HepG2 (cell line): ENCODE data around the gene CPT1B. TPM values are rescaled to one million over a fixed set of nuclear protein-coding genes. Genes with fewer than 3 reads are reported as not detected.

Experiments
- AKAP8 ChIP-seq: sonication (generic); formaldehyde crosslinking; IDR thresholded peaks from 2 replicates; pipeline ENCODE4 v1.5.1; 2020; ENCODE audit warnings: mild to moderate bottlenecking, missing genetic modification reagents
- ESRRA ChIP-seq: sonication (generic); formaldehyde crosslinking; IDR thresholded peaks from 2 replicates; pipeline ENCODE4 v1.5.1; 2020; ENCODE audit warnings: mild to moderate bottlenecking, low read depth, missing genetic modification reagents
- HNRNPLL ChIP-seq: fragments of 200-400 bp; formaldehyde crosslinking; IDR thresholded peaks from 2 replicates; pipeline ENCODE4 v1.6.1; 2017; ENCODE audit warnings: mild to moderate bottlenecking, low read depth, low read length; ENCODE audit not compliant: poor library complexity, severe bottlenecking
- KLF13 ChIP-seq: sonication (generic); formaldehyde crosslinking; IDR thresholded peaks from 2 replicates; pipeline ENCODE4 v1.4.0; 2020; ENCODE audit warnings: mild to moderate bottlenecking, missing genetic modification reagents
- MAFK ChIP-seq, 2 experiments: IDR thresholded peaks in 1 of 2; conservative IDR thresholded peaks in 1 of 2; 2 replicates each; pipeline ENCODE4 v1.6.1; 2011; ENCODE audit warnings: improper control_type of control experiment in 2 of 2, low read length in 2 of 2
- MTA1 ChIP-seq: sonication (generic); formaldehyde crosslinking; IDR thresholded peaks from 2 replicates; pipeline ENCODE4 v1.4.0; 2020; ENCODE audit warnings: missing genetic modification reagents, mild to moderate bottlenecking, borderline replicate concordance
- POLR2AphosphoS5 ChIP-seq: IDR thresholded peaks from 2 replicates; pipeline ENCODE4 v1.6.1; 2012; ENCODE audit warnings: low read depth, low read length
- PPARG ChIP-seq: conservative IDR thresholded peaks from 2 replicates; pipeline ENCODE4 v1.6.1; 2016; ENCODE audit warnings: missing biosample characterization, missing genetic modification reagents
- RBAK ChIP-seq: sonication (generic); formaldehyde crosslinking; IDR thresholded peaks from 2 replicates; pipeline ENCODE4 v1.5.1; 2020; ENCODE audit warnings: mild to moderate bottlenecking, missing genetic modification reagents
- SAP130 ChIP-seq: IDR thresholded peaks from 2 replicates; pipeline ENCODE4 v1.6.1; 2016; ENCODE audit warnings: low read depth
- YEATS2 ChIP-seq: sonication (generic); formaldehyde crosslinking; IDR thresholded peaks from 2 replicates; pipeline ENCODE4 v1.4.0; 2020; ENCODE audit warnings: missing genetic modification reagents, borderline replicate concordance
- ZNF564 ChIP-seq: sonication (generic); formaldehyde crosslinking; IDR thresholded peaks from 2 replicates; pipeline ENCODE4 v1.8.1; 2023; ENCODE audit warnings: mild to moderate bottlenecking, missing genetic modification reagents
- ZNF678 ChIP-seq: sonication (generic); formaldehyde crosslinking; IDR thresholded peaks from 2 replicates; pipeline ENCODE4 v1.4.0; 2020; ENCODE audit warnings: mild to moderate bottlenecking, missing genetic modification reagents
- polyA plus RNA-seq, 8 experiments: library from polyadenylated mRNA; depleted of rRNA in 3 of 8; stranded (reverse) in 7 of 8; unstranded in 1 of 8; fragments of >200 nt; fragmentation: Illumina TruSeq in 4 of 8; extraction: Trizol in 4 of 8; gene quantifications; 2 replicates each; pipeline versions ENCODE4 v1.2.1 to v1.2.3, GENCODE V29; 2011 to 2016; ENCODE audit warnings: low read depth in 4 of 8, missing spikeins in 1 of 8, mixed read lengths in 1 of 8; ENCODE audit not compliant: insufficient read depth in 1 of 8
- total RNA-seq, 5 experiments: library from RNA; depleted of rRNA; stranded (reverse); fragments of >200 nt; fragmentation: Illumina TruSeq; extraction: Trizol; gene quantifications; 2 replicates each; pipeline ENCODE4 v1.2.3, GENCODE V29; 2016; ENCODE audit warnings: low read depth in 1 of 5
- TF ChIP-seq, protein P1 (sequence below), 2 experiments: IDR thresholded peaks; 2 replicates each; pipeline ENCODE4 v1.6.1; 2011 to 2012; ENCODE audit warnings: low read length in 2 of 2, borderline replicate concordance in 1 of 2, low read depth in 1 of 2, mild to moderate bottlenecking in 1 of 2, moderate library complexity in 1 of 2
- TF ChIP-seq, protein P2 (sequence below): sonication (generic); formaldehyde crosslinking; IDR thresholded peaks from 2 replicates; pipeline ENCODE4 v1.5.0; 2020; ENCODE audit warnings: mild to moderate bottlenecking, missing genetic modification reagents
- TF ChIP-seq, protein P3 (sequence below): sonication (generic); formaldehyde crosslinking; IDR thresholded peaks from 2 replicates; pipeline ENCODE4 v1.4.0; 2020; ENCODE audit warnings: missing genetic modification reagents, mild to moderate bottlenecking, borderline replicate concordance
- TF ChIP-seq, protein P4 (sequence below): sonication (generic); formaldehyde crosslinking; IDR thresholded peaks from 2 replicates; pipeline ENCODE4 v1.4.0; 2020; ENCODE audit warnings: missing genetic modification reagents
- TF ChIP-seq, protein P5 (sequence below): IDR thresholded peaks from 2 replicates; pipeline ENCODE4 v1.6.1; 2016; ENCODE audit warnings: missing genetic modification reagents, missing compliant biosample characterization
- TF ChIP-seq, protein P6 (sequence below): sonication (generic); formaldehyde crosslinking; IDR thresholded peaks from 2 replicates; pipeline ENCODE4 v1.4.0; 2020; ENCODE audit warnings: mild to moderate bottlenecking, missing genetic modification reagents

CPT1B gene
- total and polyA plus RNA-seq, 2 of the 13 experiments (the other 11 are each of a cell fraction or from before 2014, with no cell fraction given): 9.2 to 19.5 TPM

DNA sequence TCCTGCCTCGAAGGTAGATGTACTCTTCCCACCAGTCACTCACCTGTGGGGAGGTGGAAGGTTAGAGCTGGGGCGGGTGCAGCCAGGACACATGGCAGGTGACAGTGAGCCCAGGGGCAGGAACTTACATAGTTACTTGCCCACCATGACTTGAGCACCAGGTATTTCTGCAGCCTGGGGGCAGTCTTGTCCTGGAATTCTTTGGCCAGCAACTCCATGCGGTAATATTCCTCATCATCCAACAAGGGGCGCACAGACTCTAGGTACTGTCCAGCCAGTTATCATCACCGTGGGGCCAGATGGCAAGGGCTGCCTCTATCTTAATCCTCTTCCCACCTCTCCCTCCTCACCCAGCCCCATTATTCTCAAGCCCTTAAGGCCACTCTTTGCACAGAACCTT, 2.2 kb downstream of the CPT1B start (continued):
- TF ChIP-seq, protein P1, sequence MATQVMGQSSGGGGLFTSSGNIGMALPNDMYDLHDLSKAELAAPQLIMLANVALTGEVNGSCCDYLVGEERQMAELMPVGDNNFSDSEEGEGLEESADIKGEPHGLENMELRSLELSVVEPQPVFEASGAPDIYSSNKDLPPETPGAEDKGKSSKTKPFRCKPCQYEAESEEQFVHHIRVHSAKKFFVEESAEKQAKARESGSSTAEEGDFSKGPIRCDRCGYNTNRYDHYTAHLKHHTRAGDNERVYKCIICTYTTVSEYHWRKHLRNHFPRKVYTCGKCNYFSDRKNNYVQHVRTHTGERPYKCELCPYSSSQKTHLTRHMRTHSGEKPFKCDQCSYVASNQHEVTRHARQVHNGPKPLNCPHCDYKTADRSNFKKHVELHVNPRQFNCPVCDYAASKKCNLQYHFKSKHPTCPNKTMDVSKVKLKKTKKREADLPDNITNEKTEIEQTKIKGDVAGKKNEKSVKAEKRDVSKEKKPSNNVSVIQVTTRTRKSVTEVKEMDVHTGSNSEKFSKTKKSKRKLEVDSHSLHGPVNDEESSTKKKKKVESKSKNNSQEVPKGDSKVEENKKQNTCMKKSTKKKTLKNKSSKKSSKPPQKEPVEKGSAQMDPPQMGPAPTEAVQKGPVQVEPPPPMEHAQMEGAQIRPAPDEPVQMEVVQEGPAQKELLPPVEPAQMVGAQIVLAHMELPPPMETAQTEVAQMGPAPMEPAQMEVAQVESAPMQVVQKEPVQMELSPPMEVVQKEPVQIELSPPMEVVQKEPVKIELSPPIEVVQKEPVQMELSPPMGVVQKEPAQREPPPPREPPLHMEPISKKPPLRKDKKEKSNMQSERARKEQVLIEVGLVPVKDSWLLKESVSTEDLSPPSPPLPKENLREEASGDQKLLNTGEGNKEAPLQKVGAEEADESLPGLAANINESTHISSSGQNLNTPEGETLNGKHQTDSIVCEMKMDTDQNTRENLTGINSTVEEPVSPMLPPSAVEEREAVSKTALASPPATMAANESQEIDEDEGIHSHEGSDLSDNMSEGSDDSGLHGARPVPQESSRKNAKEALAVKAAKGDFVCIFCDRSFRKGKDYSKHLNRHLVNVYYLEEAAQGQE (IDR thresholded peaks at IDR 0.05; ENCODE audit: borderline replicate concordance in 1 of 2, low read depth in 1 of 2, low read length in 2 of 2): no peak
- TF ChIP-seq ESRRA (no peak), ZNF678 (CRISPR knock-in tag) (no peak), HNRNPLL (no peak), MAFK (conservative IDR thresholded peaks at IDR 0.05 in 1 of 2, IDR thresholded peaks at IDR 0.05 in 1 of 2; ENCODE audit: low read length in 2 of 2) (no peak), MTA1 (CRISPR knock-in tag) (no peak), ZNF564 (no peak), AKAP8 (CRISPR knock-in tag) (no peak), YEATS2 (CRISPR knock-in tag) (no peak), SAP130 (CRISPR knock-in tag) (peak; percentile 65), PPARG (CRISPR knock-in tag) (no peak), RBAK (no peak), KLF13 (CRISPR knock-in tag) (no peak), POLR2AphosphoS5 (no peak)
- TF ChIP-seq, protein P2, sequence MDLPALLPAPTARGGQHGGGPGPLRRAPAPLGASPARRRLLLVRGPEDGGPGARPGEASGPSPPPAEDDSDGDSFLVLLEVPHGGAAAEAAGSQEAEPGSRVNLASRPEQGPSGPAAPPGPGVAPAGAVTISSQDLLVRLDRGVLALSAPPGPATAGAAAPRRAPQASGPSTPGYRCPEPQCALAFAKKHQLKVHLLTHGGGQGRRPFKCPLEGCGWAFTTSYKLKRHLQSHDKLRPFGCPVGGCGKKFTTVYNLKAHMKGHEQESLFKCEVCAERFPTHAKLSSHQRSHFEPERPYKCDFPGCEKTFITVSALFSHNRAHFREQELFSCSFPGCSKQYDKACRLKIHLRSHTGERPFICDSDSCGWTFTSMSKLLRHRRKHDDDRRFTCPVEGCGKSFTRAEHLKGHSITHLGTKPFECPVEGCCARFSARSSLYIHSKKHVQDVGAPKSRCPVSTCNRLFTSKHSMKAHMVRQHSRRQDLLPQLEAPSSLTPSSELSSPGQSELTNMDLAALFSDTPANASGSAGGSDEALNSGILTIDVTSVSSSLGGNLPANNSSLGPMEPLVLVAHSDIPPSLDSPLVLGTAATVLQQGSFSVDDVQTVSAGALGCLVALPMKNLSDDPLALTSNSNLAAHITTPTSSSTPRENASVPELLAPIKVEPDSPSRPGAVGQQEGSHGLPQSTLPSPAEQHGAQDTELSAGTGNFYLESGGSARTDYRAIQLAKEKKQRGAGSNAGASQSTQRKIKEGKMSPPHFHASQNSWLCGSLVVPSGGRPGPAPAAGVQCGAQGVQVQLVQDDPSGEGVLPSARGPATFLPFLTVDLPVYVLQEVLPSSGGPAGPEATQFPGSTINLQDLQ (CRISPR knock-in tag): no peak
- TF ChIP-seq, protein P3, sequence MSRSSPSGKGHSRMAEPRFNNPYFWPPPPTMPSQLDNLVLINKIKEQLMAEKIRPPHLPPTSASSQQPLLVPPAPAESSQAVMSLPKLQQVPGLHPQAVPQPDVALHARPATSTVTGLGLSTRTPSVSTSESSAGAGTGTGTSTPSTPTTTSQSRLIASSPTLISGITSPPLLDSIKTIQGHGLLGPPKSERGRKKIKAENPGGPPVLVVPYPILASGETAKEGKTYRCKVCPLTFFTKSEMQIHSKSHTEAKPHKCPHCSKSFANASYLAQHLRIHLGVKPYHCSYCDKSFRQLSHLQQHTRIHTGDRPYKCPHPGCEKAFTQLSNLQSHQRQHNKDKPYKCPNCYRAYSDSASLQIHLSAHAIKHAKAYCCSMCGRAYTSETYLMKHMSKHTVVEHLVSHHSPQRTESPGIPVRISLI (CRISPR knock-in tag): peak; percentile 32; the same call in 1 of the 2 replicates
- TF ChIP-seq, protein P4, sequence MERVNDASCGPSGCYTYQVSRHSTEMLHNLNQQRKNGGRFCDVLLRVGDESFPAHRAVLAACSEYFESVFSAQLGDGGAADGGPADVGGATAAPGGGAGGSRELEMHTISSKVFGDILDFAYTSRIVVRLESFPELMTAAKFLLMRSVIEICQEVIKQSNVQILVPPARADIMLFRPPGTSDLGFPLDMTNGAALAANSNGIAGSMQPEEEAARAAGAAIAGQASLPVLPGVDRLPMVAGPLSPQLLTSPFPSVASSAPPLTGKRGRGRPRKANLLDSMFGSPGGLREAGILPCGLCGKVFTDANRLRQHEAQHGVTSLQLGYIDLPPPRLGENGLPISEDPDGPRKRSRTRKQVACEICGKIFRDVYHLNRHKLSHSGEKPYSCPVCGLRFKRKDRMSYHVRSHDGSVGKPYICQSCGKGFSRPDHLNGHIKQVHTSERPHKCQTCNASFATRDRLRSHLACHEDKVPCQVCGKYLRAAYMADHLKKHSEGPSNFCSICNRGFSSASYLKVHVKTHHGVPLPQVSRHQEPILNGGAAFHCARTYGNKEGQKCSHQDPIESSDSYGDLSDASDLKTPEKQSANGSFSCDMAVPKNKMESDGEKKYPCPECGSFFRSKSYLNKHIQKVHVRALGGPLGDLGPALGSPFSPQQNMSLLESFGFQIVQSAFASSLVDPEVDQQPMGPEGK (CRISPR knock-in tag): peak; percentile 37; the same call in 1 of the 2 replicates
- TF ChIP-seq, protein P5, sequence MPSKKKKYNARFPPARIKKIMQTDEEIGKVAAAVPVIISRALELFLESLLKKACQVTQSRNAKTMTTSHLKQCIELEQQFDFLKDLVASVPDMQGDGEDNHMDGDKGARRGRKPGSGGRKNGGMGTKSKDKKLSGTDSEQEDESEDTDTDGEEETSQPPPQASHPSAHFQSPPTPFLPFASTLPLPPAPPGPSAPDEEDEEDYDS (CRISPR knock-in tag): no peak; the same call in 1 of the 2 replicates
- TF ChIP-seq, protein P6, sequence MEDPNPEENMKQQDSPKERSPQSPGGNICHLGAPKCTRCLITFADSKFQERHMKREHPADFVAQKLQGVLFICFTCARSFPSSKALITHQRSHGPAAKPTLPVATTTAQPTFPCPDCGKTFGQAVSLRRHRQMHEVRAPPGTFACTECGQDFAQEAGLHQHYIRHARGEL: no peak
